HEK293 (cell line): Measurements from ENCODE around the gene SNAPIN.

ENCODE experiments used
- CTCF ChIA-PET: fragments of 350-600 bp; formaldehyde crosslinking; extraction: SDS; loops from one replicate; lab custom pipeline; 2021; ENCODE audit warnings: antibody characterized with exemption; lab: Yijun Ruan, JAX
- POLR2A ChIA-PET: fragments of 300-600 bp; formaldehyde crosslinking; extraction: SDS; loops from one replicate; lab custom pipeline; 2020; ENCODE audit warnings: antibody characterized with exemption, inconsistent platforms; lab: Yijun Ruan, JAX
- H3K27ac ChIP-seq: fragments of 200-500 bp; sonication (Bioruptor generic); 2 replicates; pipeline ENCODE4 v1.5.1; 2014; ENCODE audit warnings: low read depth, low read length, control low read depth, inconsistent platforms; ENCODE audit errors: extremely low read depth
- H3K36me3 ChIP-seq, 2 experiments: fragments of 200-500 bp in 1 of 2; sonication (Bioruptor generic) in 1 of 2; 1 replicate in 1 of 2; 2 replicates in 1 of 2; pipeline ENCODE4 v1.5.1; 2014 to 2017; ENCODE audit warnings: inconsistent platforms in 2 of 2, low read length in 2 of 2; ENCODE audit not compliant: control insufficient read depth in 2 of 2, insufficient read depth in 1 of 2
- H3K4me1 ChIP-seq: fragments of 200-500 bp; sonication (Bioruptor generic); 2 replicates; pipeline ENCODE4 v1.5.1; 2014; ENCODE audit warnings: mild to moderate bottlenecking, low read length, inconsistent platforms; ENCODE audit not compliant: control insufficient read depth, insufficient read depth
- H3K4me3 ChIP-seq: 2 replicates; pipeline ENCODE4 v1.5.1; 2011; ENCODE audit warnings: low read depth, mild to moderate bottlenecking, control low read depth, low read length, moderate library complexity
- H3K9me3 ChIP-seq: fragments of 200-500 bp; sonication (Bioruptor generic); 2 replicates; pipeline ENCODE4 v1.5.1; 2014; ENCODE audit warnings: low read depth, low read length, inconsistent platforms; ENCODE audit not compliant: control insufficient read depth, insufficient read depth
- GLIS2 ChIP-seq: fragments of 450-650 bp; formaldehyde crosslinking; IDR thresholded peaks from 2 replicates; pipeline ENCODE4 v1.5.1; 2016; ENCODE audit warnings: missing biosample characterization, missing genetic modification characterization
- HOXC10 ChIP-seq: sonication (generic); formaldehyde crosslinking; IDR thresholded peaks from 2 replicates; pipeline ENCODE4 v1.8.1; 2023; ENCODE audit warnings: mild to moderate bottlenecking, missing genetic modification reagents
- KLF7 ChIP-seq: fragments of 450-650 bp; formaldehyde crosslinking; IDR thresholded peaks from 2 replicates; pipeline ENCODE4 v1.5.1; 2016; ENCODE audit warnings: missing biosample characterization, missing genetic modification characterization, borderline replicate concordance
- OVOL3 ChIP-seq: fragments of 450-650 bp; formaldehyde crosslinking; IDR thresholded peaks from 2 replicates; pipeline ENCODE4 v1.5.1; 2016; ENCODE audit warnings: missing biosample characterization, missing genetic modification characterization
- PRDM1 ChIP-seq: fragments of 450-650 bp; formaldehyde crosslinking; IDR thresholded peaks from 2 replicates; pipeline ENCODE4; 2016; ENCODE audit warnings: missing biosample characterization, missing genetic modification characterization
- WT1 ChIP-seq: fragments of 450-650 bp; formaldehyde crosslinking; IDR thresholded peaks from 2 replicates; pipeline ENCODE4 v1.5.1; 2016; ENCODE audit warnings: missing biosample characterization, missing genetic modification characterization
- ZBTB20 ChIP-seq: fragments of 450-650 bp; formaldehyde crosslinking; IDR thresholded peaks from 2 replicates; pipeline ENCODE4 v1.5.1; 2016; ENCODE audit warnings: missing biosample characterization, missing genetic modification characterization
- ZBTB8A ChIP-seq: fragments of 450-650 bp; formaldehyde crosslinking; IDR thresholded peaks from 2 replicates; pipeline ENCODE4 v1.5.1; 2016; ENCODE audit warnings: missing biosample characterization, missing genetic modification characterization
- ZEB2 ChIP-seq: fragments of 450-650 bp; formaldehyde crosslinking; IDR thresholded peaks from 2 replicates; pipeline ENCODE4 v1.5.1; 2016; ENCODE audit warnings: missing biosample characterization, missing genetic modification characterization
- ZNF140 ChIP-seq: fragments of 450-650 bp; formaldehyde crosslinking; IDR thresholded peaks from 2 replicates; pipeline ENCODE4 v1.5.1; 2016; ENCODE audit warnings: missing biosample characterization, missing genetic modification characterization
- ZNF174 ChIP-seq: fragments of 450-650 bp; formaldehyde crosslinking; IDR thresholded peaks from 2 replicates; pipeline ENCODE4 v1.5.0; 2017; ENCODE audit warnings: missing biosample characterization, mild to moderate bottlenecking, missing genetic modification characterization
- ZNF350 ChIP-seq: fragments of 450-650 bp; formaldehyde crosslinking; IDR thresholded peaks from 2 replicates; pipeline ENCODE4 v1.5.0; 2017; ENCODE audit warnings: missing biosample characterization, mild to moderate bottlenecking, missing genetic modification characterization
- ZNF394 ChIP-seq: fragments of 450-650 bp; formaldehyde crosslinking; IDR thresholded peaks from 2 replicates; pipeline ENCODE4 v1.5.1; 2016; ENCODE audit warnings: missing biosample characterization, missing genetic modification characterization, mild to moderate bottlenecking, moderate library complexity, borderline replicate concordance
- ZNF423 ChIP-seq: fragments of 450-650 bp; formaldehyde crosslinking; IDR thresholded peaks from 2 replicates; pipeline ENCODE4 v1.5.1; 2016; ENCODE audit warnings: missing biosample characterization, missing genetic modification characterization
- ZNF544 ChIP-seq: fragments of 450-650 bp; formaldehyde crosslinking; IDR thresholded peaks from 2 replicates; pipeline ENCODE4 v1.5.0; 2017; ENCODE audit warnings: missing biosample characterization, missing genetic modification characterization
- ZNF571 ChIP-seq: fragments of 450-650 bp; formaldehyde crosslinking; IDR thresholded peaks from 2 replicates; pipeline ENCODE4 v1.5.0; 2017; ENCODE audit warnings: missing biosample characterization, missing genetic modification characterization
- ZNF585B ChIP-seq: fragments of 450-650 bp; formaldehyde crosslinking; IDR thresholded peaks from 2 replicates; pipeline ENCODE4 v1.5.1; 2016; ENCODE audit warnings: missing biosample characterization, missing genetic modification characterization
- ZNF747 ChIP-seq: fragments of 450-650 bp; formaldehyde crosslinking; IDR thresholded peaks from 2 replicates; pipeline ENCODE4 v1.5.1; 2016; ENCODE audit warnings: missing biosample characterization, missing genetic modification characterization
- ZNF791 ChIP-seq: fragments of 450-650 bp; formaldehyde crosslinking; IDR thresholded peaks from 2 replicates; pipeline ENCODE4 v1.5.1; 2016; ENCODE audit warnings: missing biosample characterization, missing genetic modification characterization
- ZNF843 ChIP-seq: fragments of 450-650 bp; formaldehyde crosslinking; IDR thresholded peaks from 2 replicates; pipeline ENCODE4 v1.5.1; 2016; ENCODE audit warnings: missing biosample characterization, missing genetic modification characterization
- TF ChIP-seq, protein P1 (sequence below): fragments of 450-650 bp; formaldehyde crosslinking; IDR thresholded peaks from 2 replicates; pipeline ENCODE4 v1.5.1; 2017; ENCODE audit warnings: missing biosample characterization, missing genetic modification characterization
- TF ChIP-seq, protein P2 (sequence below): fragments of 450-650 bp; formaldehyde crosslinking; IDR thresholded peaks from 2 replicates; pipeline ENCODE4 v1.5.1; 2016; ENCODE audit warnings: missing biosample characterization, missing genetic modification characterization
- TF ChIP-seq, protein P3 (sequence below): fragments of 450-650 bp; formaldehyde crosslinking; IDR thresholded peaks from 2 replicates; pipeline ENCODE4 v1.5.1; 2016; ENCODE audit warnings: missing biosample characterization, missing genetic modification characterization
- TF ChIP-seq, protein P4 (sequence below): fragments of 450-650 bp; formaldehyde crosslinking; IDR thresholded peaks from 2 replicates; pipeline ENCODE4 v1.5.1; 2016; ENCODE audit warnings: missing biosample characterization, missing genetic modification characterization
- TF ChIP-seq, protein P5 (sequence below): fragments of 450-650 bp; formaldehyde crosslinking; optimal IDR thresholded peaks from 2 replicates; pipeline ENCODE3; 2016; ENCODE audit warnings: missing biosample characterization, mild to moderate bottlenecking, missing genetic modification characterization
- TF ChIP-seq, protein P6 (sequence below): fragments of 450-650 bp; formaldehyde crosslinking; IDR thresholded peaks from 2 replicates; pipeline ENCODE4 v1.5.1; 2017; ENCODE audit warnings: missing biosample characterization, missing genetic modification characterization

The SNAPIN gene

DNA sequence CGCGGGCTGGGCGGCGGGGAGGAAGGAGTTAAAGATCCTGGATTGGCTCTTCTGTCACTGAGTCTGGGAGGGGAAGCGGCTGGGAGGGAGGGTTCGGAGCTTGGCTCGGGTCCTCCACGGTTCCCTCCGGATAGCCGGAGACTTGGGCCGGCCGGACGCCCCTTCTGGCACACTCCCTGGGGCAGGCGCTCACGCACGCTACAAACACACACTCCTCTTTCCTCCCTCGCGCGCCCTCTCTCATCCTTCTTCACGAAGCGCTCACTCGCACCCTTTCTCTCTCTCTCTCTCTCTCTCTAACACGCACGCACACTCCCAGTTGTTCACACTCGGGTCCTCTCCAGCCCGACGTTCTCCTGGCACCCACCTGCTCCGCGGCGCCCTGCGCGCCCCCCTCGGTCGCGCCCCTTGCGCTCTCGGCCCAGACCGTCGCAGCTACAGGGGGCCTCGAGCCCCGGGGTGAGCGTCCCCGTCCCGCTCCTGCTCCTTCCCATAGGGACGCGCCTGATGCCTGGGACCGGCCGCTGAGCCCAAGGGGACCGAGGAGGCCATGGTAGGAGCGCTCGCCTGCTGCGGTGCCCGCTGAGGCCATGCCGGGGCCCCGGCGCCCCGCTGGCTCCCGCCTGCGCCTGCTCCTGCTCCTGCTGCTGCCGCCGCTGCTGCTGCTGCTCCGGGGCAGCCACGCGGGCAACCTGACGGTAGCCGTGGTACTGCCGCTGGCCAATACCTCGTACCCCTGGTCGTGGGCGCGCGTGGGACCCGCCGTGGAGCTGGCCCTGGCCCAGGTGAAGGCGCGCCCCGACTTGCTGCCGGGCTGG, 20.2 kb downstream of the SNAPIN start, which contains the start of gene NPR1:
Gene NPR1 (plus strand): TSS at position 170 of the 818 bp plus-strand sequence. CDS start 421 bp downstream, at position 591.
- no peaks in the 10 kb centered on the region for H3K9me3 ChIP-seq
- CTCF ChIA-PET: interaction anchor here (0.6 to 6.0 kb wide), 20 partner anchors 19 to 307 kb away, joined by 3 to 55 read pairs (median 4); partner anchors contain the start of genes CREB3L4, INTS3 and RAB13
- POLR2A ChIA-PET: interaction anchor here (1.3 kb wide), 2 partner anchors 49 to 311 kb away, joined by 5 read pairs; partner anchors contain the start of genes INTS3 and RPS27
- H3K4me3 ChIP-seq: peak within 1 kb of the TSS; percentile 42
- H3K4me1 ChIP-seq: no peaks in the 10 kb centered on the region; the same call in 1 of the 2 replicates
- no peaks in the 10 kb centered on the region for H3K36me3 ChIP-seq
- H3K27ac ChIP-seq: no peak within 1 kb of the TSS; the same call in 1 of the 2 replicates
- TF ChIP-seq ZNF585B (tag by site-specific recombination) (0 out of 2 replicates have a peak, but pooled peaks have one; percentile 15), WT1 (tag by site-specific recombination) (peak; percentile 79), ZNF791 (tag by site-specific recombination) (no peak), PRDM1 (tag by site-specific recombination) (peak; percentile 79), ZNF423 (peak; percentile 98), ZEB2 (tag by site-specific recombination) (peak; percentile 65; the same call in 1 of the 2 replicates), KLF7 (tag by site-specific recombination) (peak; percentile 23; the same call in 1 of the 2 replicates), ZNF174 (tag by site-specific recombination) (no peak), ZBTB8A (tag by site-specific recombination) (peak; percentile 94), ZNF747 (no peak), ZNF350 (tag by site-specific recombination) (no peak), ZBTB20 (peak; percentile 63; the same call in 1 of the 2 replicates), GLIS2 (tag by site-specific recombination) (peak; percentile 94), ZNF394 (tag by site-specific recombination) (no peak), ZNF544 (tag by site-specific recombination) (no peak), ZNF843 (tag by site-specific recombination) (no peak), HOXC10 (CRISPR knock-in tag) (no peak), OVOL3 (tag by site-specific recombination) (no peak), ZNF140 (tag by site-specific recombination) (no peak), ZNF571 (tag by site-specific recombination) (no peak)
- TF ChIP-seq, protein P1, sequence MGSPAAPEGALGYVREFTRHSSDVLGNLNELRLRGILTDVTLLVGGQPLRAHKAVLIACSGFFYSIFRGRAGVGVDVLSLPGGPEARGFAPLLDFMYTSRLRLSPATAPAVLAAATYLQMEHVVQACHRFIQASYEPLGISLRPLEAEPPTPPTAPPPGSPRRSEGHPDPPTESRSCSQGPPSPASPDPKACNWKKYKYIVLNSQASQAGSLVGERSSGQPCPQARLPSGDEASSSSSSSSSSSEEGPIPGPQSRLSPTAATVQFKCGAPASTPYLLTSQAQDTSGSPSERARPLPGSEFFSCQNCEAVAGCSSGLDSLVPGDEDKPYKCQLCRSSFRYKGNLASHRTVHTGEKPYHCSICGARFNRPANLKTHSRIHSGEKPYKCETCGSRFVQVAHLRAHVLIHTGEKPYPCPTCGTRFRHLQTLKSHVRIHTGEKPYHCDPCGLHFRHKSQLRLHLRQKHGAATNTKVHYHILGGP (tag by site-specific recombination): no peak
- TF ChIP-seq, protein P2, sequence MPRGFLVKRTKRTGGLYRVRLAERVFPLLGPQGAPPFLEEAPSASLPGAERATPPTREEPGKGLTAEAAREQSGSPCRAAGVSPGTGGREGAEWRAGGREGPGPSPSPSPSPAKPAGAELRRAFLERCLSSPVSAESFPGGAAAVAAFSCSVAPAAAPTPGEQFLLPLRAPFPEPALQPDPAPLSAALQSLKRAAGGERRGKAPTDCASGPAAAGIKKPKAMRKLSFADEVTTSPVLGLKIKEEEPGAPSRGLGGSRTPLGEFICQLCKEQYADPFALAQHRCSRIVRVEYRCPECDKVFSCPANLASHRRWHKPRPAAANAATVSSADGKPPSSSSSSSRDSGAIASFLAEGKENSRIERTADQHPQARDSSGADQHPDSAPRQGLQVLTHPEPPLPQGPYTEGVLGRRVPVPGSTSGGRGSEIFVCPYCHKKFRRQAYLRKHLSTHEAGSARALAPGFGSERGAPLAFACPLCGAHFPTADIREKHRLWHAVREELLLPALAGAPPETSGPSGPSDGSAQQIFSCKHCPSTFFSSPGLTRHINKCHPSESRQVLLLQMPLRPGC: no peak
- TF ChIP-seq, protein P3, sequence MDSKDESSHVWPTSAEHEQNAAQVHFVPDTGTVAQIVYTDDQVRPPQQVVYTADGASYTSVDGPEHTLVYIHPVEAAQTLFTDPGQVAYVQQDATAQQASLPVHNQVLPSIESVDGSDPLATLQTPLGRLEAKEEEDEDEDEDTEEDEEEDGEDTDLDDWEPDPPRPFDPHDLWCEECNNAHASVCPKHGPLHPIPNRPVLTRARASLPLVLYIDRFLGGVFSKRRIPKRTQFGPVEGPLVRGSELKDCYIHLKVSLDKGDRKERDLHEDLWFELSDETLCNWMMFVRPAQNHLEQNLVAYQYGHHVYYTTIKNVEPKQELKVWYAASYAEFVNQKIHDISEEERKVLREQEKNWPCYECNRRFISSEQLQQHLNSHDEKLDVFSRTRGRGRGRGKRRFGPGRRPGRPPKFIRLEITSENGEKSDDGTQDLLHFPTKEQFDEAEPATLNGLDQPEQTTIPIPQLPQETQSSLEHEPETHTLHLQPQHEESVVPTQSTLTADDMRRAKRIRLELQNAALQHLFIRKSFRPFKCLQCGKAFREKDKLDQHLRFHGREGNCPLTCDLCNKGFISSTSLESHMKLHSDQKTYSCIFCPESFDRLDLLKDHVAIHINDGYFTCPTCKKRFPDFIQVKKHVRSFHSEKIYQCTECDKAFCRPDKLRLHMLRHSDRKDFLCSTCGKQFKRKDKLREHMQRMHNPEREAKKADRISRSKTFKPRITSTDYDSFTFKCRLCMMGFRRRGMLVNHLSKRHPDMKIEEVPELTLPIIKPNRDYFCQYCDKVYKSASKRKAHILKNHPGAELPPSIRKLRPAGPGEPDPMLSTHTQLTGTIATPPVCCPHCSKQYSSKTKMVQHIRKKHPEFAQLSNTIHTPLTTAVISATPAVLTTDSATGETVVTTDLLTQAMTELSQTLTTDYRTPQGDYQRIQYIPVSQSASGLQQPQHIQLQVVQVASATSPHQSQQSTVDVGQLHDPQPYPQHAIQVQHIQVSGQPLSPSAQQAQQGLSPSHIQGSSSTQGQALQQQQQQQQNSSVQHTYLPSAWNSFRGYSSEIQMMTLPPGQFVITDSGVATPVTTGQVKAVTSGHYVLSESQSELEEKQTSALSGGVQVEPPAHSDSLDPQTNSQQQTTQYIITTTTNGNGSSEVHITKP: peak; percentile 77
- TF ChIP-seq, protein P4, sequence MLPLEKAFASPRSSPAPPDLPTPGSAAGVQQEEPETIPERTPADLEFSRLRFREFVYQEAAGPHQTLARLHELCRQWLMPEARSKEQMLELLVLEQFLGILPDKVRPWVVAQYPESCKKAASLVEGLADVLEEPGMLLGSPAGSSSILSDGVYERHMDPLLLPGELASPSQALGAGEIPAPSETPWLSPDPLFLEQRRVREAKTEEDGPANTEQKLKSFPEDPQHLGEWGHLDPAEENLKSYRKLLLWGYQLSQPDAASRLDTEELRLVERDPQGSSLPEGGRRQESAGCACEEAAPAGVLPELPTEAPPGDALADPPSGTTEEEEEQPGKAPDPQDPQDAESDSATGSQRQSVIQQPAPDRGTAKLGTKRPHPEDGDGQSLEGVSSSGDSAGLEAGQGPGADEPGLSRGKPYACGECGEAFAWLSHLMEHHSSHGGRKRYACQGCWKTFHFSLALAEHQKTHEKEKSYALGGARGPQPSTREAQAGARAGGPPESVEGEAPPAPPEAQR (tag by site-specific recombination): no peak
- TF ChIP-seq, protein P5, sequence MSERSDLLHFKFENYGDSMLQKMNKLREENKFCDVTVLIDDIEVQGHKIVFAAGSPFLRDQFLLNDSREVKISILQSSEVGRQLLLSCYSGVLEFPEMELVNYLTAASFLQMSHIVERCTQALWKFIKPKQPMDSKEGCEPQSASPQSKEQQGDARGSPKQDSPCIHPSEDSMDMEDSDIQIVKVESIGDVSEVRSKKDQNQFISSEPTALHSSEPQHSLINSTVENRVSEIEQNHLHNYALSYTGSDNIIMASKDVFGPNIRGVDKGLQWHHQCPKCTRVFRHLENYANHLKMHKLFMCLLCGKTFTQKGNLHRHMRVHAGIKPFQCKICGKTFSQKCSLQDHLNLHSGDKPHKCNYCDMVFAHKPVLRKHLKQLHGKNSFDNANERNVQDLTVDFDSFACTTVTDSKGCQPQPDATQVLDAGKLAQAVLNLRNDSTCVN (tag by site-specific recombination): peak; percentile 98
- TF ChIP-seq, protein P6, sequence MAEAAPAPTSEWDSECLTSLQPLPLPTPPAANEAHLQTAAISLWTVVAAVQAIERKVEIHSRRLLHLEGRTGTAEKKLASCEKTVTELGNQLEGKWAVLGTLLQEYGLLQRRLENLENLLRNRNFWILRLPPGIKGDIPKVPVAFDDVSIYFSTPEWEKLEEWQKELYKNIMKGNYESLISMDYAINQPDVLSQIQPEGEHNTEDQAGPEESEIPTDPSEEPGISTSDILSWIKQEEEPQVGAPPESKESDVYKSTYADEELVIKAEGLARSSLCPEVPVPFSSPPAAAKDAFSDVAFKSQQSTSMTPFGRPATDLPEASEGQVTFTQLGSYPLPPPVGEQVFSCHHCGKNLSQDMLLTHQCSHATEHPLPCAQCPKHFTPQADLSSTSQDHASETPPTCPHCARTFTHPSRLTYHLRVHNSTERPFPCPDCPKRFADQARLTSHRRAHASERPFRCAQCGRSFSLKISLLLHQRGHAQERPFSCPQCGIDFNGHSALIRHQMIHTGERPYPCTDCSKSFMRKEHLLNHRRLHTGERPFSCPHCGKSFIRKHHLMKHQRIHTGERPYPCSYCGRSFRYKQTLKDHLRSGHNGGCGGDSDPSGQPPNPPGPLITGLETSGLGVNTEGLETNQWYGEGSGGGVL: peak; percentile 75; the same call in 1 of the 2 replicates
